ENCODE measurements around the gene TRMO. TPM values are rescaled to one million over a fixed set of nuclear protein-coding genes. Genes with fewer than 3 reads are reported as not detected.
A peak's percentile ranks its signal among the peaks of the same experiment; 100 is the strongest.

TRMO gene
- total and polyA plus RNA-seq, 9 of the 15 experiments (the other 6 are each of a cell fraction or from before 2014, with no cell fraction given), result 5.6 to 22.4 (median 16.2) TPM

GRCh38 chr9:97944612-97945011, 22.3 kb upstream of the TRMO start:
- ATAC-seq, result no peak
- Histone ChIP-seq H4K20me1 (replicated peaks; ENCODE audit: control insufficient read depth, insufficient read depth, low read length) (no peaks in the 10 kb centered on the region), H3K4me3 (no peak overlapping the region), H3K9me1 (ENCODE audit: control insufficient read depth, insufficient read depth, low read length) (no peaks in the 10 kb centered on the region), H3K27ac (ENCODE audit: extremely low read depth, low read depth, low read length) (peak overlapping the region; percentile 79), H3K9me3 (replicated peaks; ENCODE audit: control insufficient read depth, insufficient read depth, low read depth, low read length) (no peaks in the 10 kb centered on the region), H3K36me3 (ENCODE audit: control insufficient read depth, insufficient read depth, low read length) (no peaks in the 10 kb centered on the region), H3K4me2 (ENCODE audit: insufficient read depth, low read length) (peak overlapping the region; percentile 69), H3K27me3 (ENCODE audit: control insufficient read depth in 2 of 2, insufficient read depth in 2 of 2, low read length in 2 of 2) (no peaks in the 10 kb centered on the region), H3K9ac (ENCODE audit: insufficient read depth in 1 of 2, low read depth in 2 of 2, low read length in 2 of 2) (peak overlapping the region in 1 of 2 experiments; percentile 43; a peak in 2 of 4 replicates), H3K79me2 (ENCODE audit: control insufficient read depth, insufficient read depth, low read length) (peaks cover 27% of the 10 kb centered on the region), H3K4me1 (replicated peaks in 1 of 2; ENCODE audit: control insufficient read depth in 2 of 2, insufficient read depth in 2 of 2, low read length in 2 of 2) (peaks cover 34 to 50% of the 10 kb centered on the region in 2 experiments; a peak in 4 of 5 replicates), H2AFZ (ENCODE audit: low read depth, low read length) (peak overlapping the region; percentile 35)
- BruUV-seq (replicated peaks), result no TSS peak
- FAIRE-seq, result peak; percentile 19
- intact Hi-C loops (cut with micrococcal nuclease) (loop anchor here (5.0 kb wide), 1 partner anchor 238 kb away; no protein-coding TSS in a partner anchor), in situ Hi-C loops (cut with MboI) (no loop called here)
- ChIA-PET CTCF (ENCODE audit: low intra/inter-chr PET ratio) (no interaction called here), POLR2A (interaction anchor here (0.7 to 3.3 kb wide), 8 partner anchors 10 to 54 kb away, joined by 3 to 10 read pairs (median 4); no protein-coding TSS in a partner anchor)
- 0% methylated on average over 3 of the region's 3 CpGs for WGBS (ENCODE audit: insufficient coverage, low coverage, missing lambda C conversion rate)
- DNase-seq (ENCODE audit: extremely low read depth in 1 of 4, low spot score in 3 of 4), result peak in 2 of 4 experiments; percentile 38 to 40
- TF ChIP-seq MTA2 (IDR thresholded peaks at IDR 0.05; ENCODE audit: low read depth) (peak; percentile 53), BCL6 (CRISPR knock-in tag; IDR thresholded peaks at IDR 0.05) (no peak), TCF3 (CRISPR knock-in tag; IDR thresholded peaks at IDR 0.05) (peak; percentile 56), EP400 (IDR thresholded peaks at IDR 0.05) (0 out of 2 replicates have a peak, but pooled peaks have one; percentile 7), NFATC3 (IDR thresholded peaks at IDR 0.05) (0 out of 2 replicates have a peak, but pooled peaks have one; percentile 29), FOSL1 (tag; conservative IDR thresholded peaks at IDR 0.05) (peak; percentile 48), SMARCA4 (IDR thresholded peaks at IDR 0.05) (no peak), SUPT5H (IDR thresholded peaks at IDR 0.05) (no peak), EHMT2 (IDR thresholded peaks at IDR 0.05) (0 out of 2 replicates have a peak, but pooled peaks have one; percentile 15), HMBOX1 (IDR thresholded peaks at IDR 0.05) (peak; percentile 56), ATF1 (CRISPR knock-in tag; IDR thresholded peaks at IDR 0.05) (no peak), ATF1 (tag; IDR thresholded peaks at IDR 0.05) (peak; percentile 60), LEF1 (IDR thresholded peaks at IDR 0.05) (peak; percentile 86), KDM1A (IDR thresholded peaks at IDR 0.05) (peak in 1 of 2 experiments; percentile 9; a peak in 2 of 4 replicates), CREBBP (IDR thresholded peaks at IDR 0.05; ENCODE audit: low read depth, low read length) (no peak), CBX3 (IDR thresholded peaks at IDR 0.05; ENCODE audit: borderline replicate concordance in 1 of 2, low read length in 2 of 2) (0 out of 3 replicates have a peak, but pooled peaks of 1 of the 2 experiments have one; percentile 5), PBX2 (CRISPR knock-in tag; IDR thresholded peaks at IDR 0.05; ENCODE audit: low read depth) (no peak), PBX2 (tag; conservative IDR thresholded peaks at IDR 0.05; ENCODE audit: low read depth) (peak; percentile 51; the same call in 1 of the 2 replicates), ZNF589 (CRISPR knock-in tag; IDR thresholded peaks at IDR 0.05; ENCODE audit: low read depth) (no peak), SRSF3 (IDR thresholded peaks at IDR 0.05; ENCODE audit: insufficient read depth, low read length) (no peak)
